Sigmoid colon (tissue), 7 donors: ENCODE data around the gene SLC8A3. TPM values are rescaled to one million over a fixed set of nuclear protein-coding genes. Genes with fewer than 3 reads are reported as not detected.
A peak's percentile ranks its signal among the peaks of the same experiment; 100 is the strongest.

ENCODE experiments used
- DNase-seq: peaks from one replicate; pipeline ENCODE4 v3.0.0-alpha.2; 2019
- H3K27ac ChIP-seq, 4 donors: fragments of 200-600 bp; sonication (generic); one replicate each; pipeline ENCODE4 v1.5.1; 2016 to 2019; ENCODE audit warnings: mild to moderate bottlenecking in 1 of 4
- H3K27me3 ChIP-seq, 3 donors: fragments of 200-600 bp; sonication (generic); one replicate each; pipeline ENCODE4 v1.5.1; 2019; ENCODE audit warnings: mild to moderate bottlenecking in 1 of 3
- H3K36me3 ChIP-seq, 4 donors: fragments of 200-600 bp; sonication (generic); one replicate each; pipeline ENCODE4 v1.5.1; 2016 to 2019
- H3K4me1 ChIP-seq, 4 donors: fragments of 200-600 bp; sonication (generic); one replicate each; pipeline ENCODE4 v1.5.1; 2017 to 2019
- H3K4me3 ChIP-seq, 4 donors: fragments of 200-600 bp; sonication (generic); one replicate each; pipeline ENCODE4 v1.5.1; 2017 to 2019; ENCODE audit warnings: mild to moderate bottlenecking in 2 of 4, moderate library complexity in 1 of 4
- H3K9me3 ChIP-seq, 4 donors: fragments of 200-600 bp in 3 of 4; sonication (generic) in 3 of 4; one replicate each; pipeline versions ENCODE4 v1.5.1 to v1.6.1; 2013 to 2019
- EP300 ChIP-seq, 4 donors: sonication (generic); formaldehyde crosslinking; IDR thresholded peaks; one replicate each; pipeline ENCODE4 v1.6.1; 2017; ENCODE audit warnings: antibody characterized with exemption in 4 of 4
- POLR2A ChIP-seq, 2 donors: fragments of 450-650 bp; IDR thresholded peaks; one replicate each; pipeline ENCODE4 v1.6.1; 2016; ENCODE audit warnings: antibody characterized with exemption in 2 of 2, mild to moderate bottlenecking in 2 of 2, moderate library complexity in 2 of 2
- POLR2AphosphoS5 ChIP-seq, 4 donors: sonication (generic); formaldehyde crosslinking; IDR thresholded peaks; one replicate each; pipeline ENCODE4 v1.6.1; 2017; ENCODE audit warnings: antibody characterized with exemption in 4 of 4
- WGBS, 2 donors: extraction: QIAGEN DNeasy Blood & Tissue Kit; methylation state at CpG; one replicate each; pipeline ENCODE4 v1.1.7; 2013; 5-methylcytosine and 5-hydroxymethylcytosine counted together
- intact Hi-C: fragments of 100-400 bp; cut with DNase I; formaldehyde crosslinking; loops from one replicate; pipeline ENCODE4 v1.15.1; 2023
- polyA plus RNA-seq, 3 donors: library from polyadenylated mRNA; stranded (reverse); fragments of 200-250 nt; gene quantifications; one replicate each; pipeline ENCODE4 v1.2.3, GENCODE V29; 2013
- total RNA-seq, 4 donors: library from RNA; depleted of rRNA; stranded (reverse); fragments of >200 nt; gene quantifications; one replicate each; pipeline ENCODE4 v1.1.0, GENCODE V29; 2016
- TF ChIP-seq, protein P1 (sequence below), 4 experiments: fragments of 450-650 bp in 3 of 4; fragments of 200-600 bp in 1 of 4; IDR thresholded peaks; one replicate each; pipeline ENCODE4 v1.5.1; 2016 to 2019; ENCODE audit warnings: antibody characterized with exemption in 4 of 4, mild to moderate bottlenecking in 3 of 4, moderate library complexity in 2 of 4
- donor health status: healthy with polysubstance abuse.
- donor health status: Bipolar disorder and iron deficiency.
- donor health status: healthy.

Gene SLC8A3
- total and polyA plus RNA-seq, 7 donors: 0.17 to 0.82 (median 0.31) TPM; not detected in 3

GRCh38 chr14:70201994-70202393, 13.2 kb upstream of the SLC8A3 start:
- 70 to 88% methylated on average over 3 of the region's 3 CpGs for WGBS, 2 donors
- intact Hi-C loops: no loop called here
- DNase-seq: no peak
- Histone ChIP-seq H3K4me1 (no peaks in the 10 kb centered on the region), H3K27ac (no peak overlapping the region), H3K4me3 (no peak overlapping the region), H3K9me3 (no peaks in the 10 kb centered on the region), H3K36me3 (no peaks in the 10 kb centered on the region), H3K27me3 (peaks cover 0 to 5% (median 0%) of the 10 kb centered on the region in 3 donors)
- TF ChIP-seq EP300 (IDR thresholded peaks at IDR 0.05) (no peak), POLR2A (IDR thresholded peaks at IDR 0.05) (no peak), POLR2AphosphoS5 (IDR thresholded peaks at IDR 0.05) (no peak)
- TF ChIP-seq, protein P1, sequence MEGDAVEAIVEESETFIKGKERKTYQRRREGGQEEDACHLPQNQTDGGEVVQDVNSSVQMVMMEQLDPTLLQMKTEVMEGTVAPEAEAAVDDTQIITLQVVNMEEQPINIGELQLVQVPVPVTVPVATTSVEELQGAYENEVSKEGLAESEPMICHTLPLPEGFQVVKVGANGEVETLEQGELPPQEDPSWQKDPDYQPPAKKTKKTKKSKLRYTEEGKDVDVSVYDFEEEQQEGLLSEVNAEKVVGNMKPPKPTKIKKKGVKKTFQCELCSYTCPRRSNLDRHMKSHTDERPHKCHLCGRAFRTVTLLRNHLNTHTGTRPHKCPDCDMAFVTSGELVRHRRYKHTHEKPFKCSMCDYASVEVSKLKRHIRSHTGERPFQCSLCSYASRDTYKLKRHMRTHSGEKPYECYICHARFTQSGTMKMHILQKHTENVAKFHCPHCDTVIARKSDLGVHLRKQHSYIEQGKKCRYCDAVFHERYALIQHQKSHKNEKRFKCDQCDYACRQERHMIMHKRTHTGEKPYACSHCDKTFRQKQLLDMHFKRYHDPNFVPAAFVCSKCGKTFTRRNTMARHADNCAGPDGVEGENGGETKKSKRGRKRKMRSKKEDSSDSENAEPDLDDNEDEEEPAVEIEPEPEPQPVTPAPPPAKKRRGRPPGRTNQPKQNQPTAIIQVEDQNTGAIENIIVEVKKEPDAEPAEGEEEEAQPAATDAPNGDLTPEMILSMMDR (IDR thresholded peaks at IDR 0.05): no peak

- Histone ChIP-seq H3K36me3 (no peaks in the 10 kb centered on the region), H3K4me3 (no peak overlapping the region), H3K9me3 (no peaks in the 10 kb centered on the region), H3K27me3 (peaks cover 15 to 52% (median 23%) of the 10 kb centered on the region in 3 donors), H3K4me1 (peaks cover 0 to 11% (median 9%) of the 10 kb centered on the region in 4 donors), H3K27ac (no peak overlapping the region)
- TF ChIP-seq EP300 (IDR thresholded peaks at IDR 0.05) (no peak), POLR2A (IDR thresholded peaks at IDR 0.05) (no peak), POLR2AphosphoS5 (IDR thresholded peaks at IDR 0.05) (no peak)
- TF ChIP-seq, protein P1 (IDR thresholded peaks at IDR 0.05): no peak
- no peak for DNase-seq
- WGBS, 2 donors: 39 to 62% methylated on average over 4 of the region's 4 CpGs
- intact Hi-C loops: no loop called here
Observed at GRCh38 chr14:70193396-70193795, 4.6 kb upstream of the SLC8A3 start.

GRCh38 chr14:70192915-70193314, 4.2 kb upstream of the SLC8A3 start:
- DNase-seq: no peak
- 41 to 64% methylated on average over 2 of the region's 2 CpGs for WGBS, 2 donors
- TF ChIP-seq, protein P1 (IDR thresholded peaks at IDR 0.05): no peak
- TF ChIP-seq POLR2AphosphoS5 (IDR thresholded peaks at IDR 0.05): no peak
- H3K9me3 ChIP-seq: no peaks in the 10 kb centered on the region
- no peaks in the 10 kb centered on the region for H3K36me3 ChIP-seq
- H3K4me3 ChIP-seq: no peak overlapping the region
- peaks cover 0 to 16% (median 14%) of the 10 kb centered on the region in 4 donors for H3K4me1 ChIP-seq
- H3K27me3 ChIP-seq: peaks cover 18 to 57% (median 27%) of the 10 kb centered on the region in 3 donors
- intact Hi-C loops: no loop called here
- H3K27ac ChIP-seq: no peak overlapping the region

- Histone ChIP-seq H3K4me1 (peaks cover 0 to 28% (median 22%) of the 10 kb centered on the region in 4 donors), H3K4me3 (no peak overlapping the region), H3K9me3 (no peaks in the 10 kb centered on the region), H3K36me3 (no peaks in the 10 kb centered on the region), H3K27me3 (peaks cover 18 to 70% (median 33%) of the 10 kb centered on the region in 3 donors), H3K27ac (no peak overlapping the region)
- DNase-seq: no peak
- TF ChIP-seq, protein P1 (IDR thresholded peaks at IDR 0.05): no peak
- WGBS, 2 donors: 64 to 78% methylated on average over 6 of the region's 6 CpGs
- intact Hi-C loops: no loop called here
Observed at GRCh38 chr14:70190156-70190555, 1.4 kb upstream of the SLC8A3 start.

GRCh38 chr14:70189456-70190077, 816 bp upstream of the SLC8A3 start:
- TF ChIP-seq EP300 (IDR thresholded peaks at IDR 0.05) (no peak), POLR2A (IDR thresholded peaks at IDR 0.05) (no peak), POLR2AphosphoS5 (IDR thresholded peaks at IDR 0.05) (no peak)
- TF ChIP-seq, protein P1 (IDR thresholded peaks at IDR 0.05): no peak
- Histone ChIP-seq H3K27ac (no peak overlapping the region), H3K4me1 (peaks cover 0 to 28% (median 22%) of the 10 kb centered on the region in 4 donors), H3K36me3 (no peaks in the 10 kb centered on the region), H3K27me3 (peaks cover 18 to 71% (median 33%) of the 10 kb centered on the region in 3 donors), H3K9me3 (no peaks in the 10 kb centered on the region), H3K4me3 (peak overlapping the region in 2 of 4 donors; percentile 42 to 50)
- intact Hi-C loops: no loop called here
- no peak for DNase-seq
- 35 to 39% methylated on average over 9 of the region's 9 CpGs for WGBS, 2 donors
